HEK293 (cell line): Measurements from ENCODE around the gene SLC25A13.
"Not testable (repeated sequence)": the region's sequence is repeated elsewhere in the genome, so short reads cannot be mapped to it uniquely, and the experiment has no call there.

ENCODE experiments used
- BCL11B ChIP-seq: fragments of 450-650 bp; formaldehyde crosslinking; IDR thresholded peaks from 2 replicates; pipeline ENCODE4 v1.5.1; 2016; ENCODE audit warnings: low read depth, missing biosample characterization, missing genetic modification characterization
- HOXA7 ChIP-seq: sonication (generic); formaldehyde crosslinking; IDR thresholded peaks from 2 replicates; pipeline ENCODE4 v1.8.1; 2022; ENCODE audit warnings: missing genetic modification reagents, borderline replicate concordance
- ZNF169 ChIP-seq: fragments of 450-650 bp; formaldehyde crosslinking; IDR thresholded peaks from 2 replicates; pipeline ENCODE4 v1.5.1; 2016; ENCODE audit warnings: missing biosample characterization, missing genetic modification characterization
- ZNF175 ChIP-seq: fragments of 450-650 bp; formaldehyde crosslinking; IDR thresholded peaks from 2 replicates; pipeline ENCODE4 v1.5.1; 2016; ENCODE audit warnings: missing biosample characterization, missing genetic modification characterization
- ZNF214 ChIP-seq: fragments of 450-650 bp; formaldehyde crosslinking; IDR thresholded peaks from 2 replicates; pipeline ENCODE4 v1.5.1; 2017; ENCODE audit warnings: missing biosample characterization, mild to moderate bottlenecking, missing genetic modification characterization, borderline replicate concordance
- ZNF24 ChIP-seq: fragments of 450-650 bp; formaldehyde crosslinking; IDR thresholded peaks from 2 replicates; pipeline ENCODE4 v1.5.1; 2016; ENCODE audit warnings: missing biosample characterization, missing genetic modification characterization
- ZNF394 ChIP-seq: fragments of 450-650 bp; formaldehyde crosslinking; IDR thresholded peaks from 2 replicates; pipeline ENCODE4 v1.5.1; 2016; ENCODE audit warnings: missing biosample characterization, missing genetic modification characterization, mild to moderate bottlenecking, moderate library complexity, borderline replicate concordance
- ZNF560 ChIP-seq: fragments of 450-650 bp; formaldehyde crosslinking; IDR thresholded peaks from 2 replicates; pipeline ENCODE4 v1.5.1; 2017; ENCODE audit warnings: missing biosample characterization, missing genetic modification characterization, borderline replicate concordance
- TF ChIP-seq, protein P1 (sequence below): fragments of 450-650 bp; formaldehyde crosslinking; IDR thresholded peaks from 2 replicates; pipeline ENCODE4 v1.5.1; 2016; ENCODE audit warnings: missing biosample characterization, missing genetic modification characterization
- TF ChIP-seq, protein P2 (sequence below): fragments of 450-650 bp; formaldehyde crosslinking; IDR thresholded peaks from 2 replicates; pipeline ENCODE4 v1.5.1; 2016; ENCODE audit warnings: missing biosample characterization, missing genetic modification characterization

DNA sequence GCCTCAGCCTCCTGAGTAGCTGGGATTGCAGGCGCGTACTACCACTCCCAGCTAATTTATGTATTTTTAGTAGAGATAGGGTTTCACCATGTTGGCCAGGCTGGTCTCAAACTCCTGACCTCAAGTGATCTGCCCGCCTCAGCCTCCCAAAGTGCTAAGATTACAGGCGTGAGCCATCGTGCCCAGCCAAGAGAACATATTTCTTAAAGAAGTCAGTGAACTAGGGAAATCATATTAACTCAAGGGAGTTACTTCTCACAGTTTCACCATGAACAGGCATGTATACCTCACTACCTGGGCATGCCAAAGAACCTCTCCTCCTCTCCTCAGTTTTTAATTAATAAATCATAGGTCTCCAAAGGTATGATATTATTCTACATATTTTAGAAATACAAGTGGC, 24.5 kb downstream of the SLC25A13 start:
- not testable (repeated sequence) for TF ChIP-seq ZNF560; ZNF214 (tag by site-specific recombination); HOXA7 (CRISPR knock-in tag); ZNF394 (tag by site-specific recombination); BCL11B (tag by site-specific recombination); ZNF175 (tag by site-specific recombination); ZNF169 (tag by site-specific recombination); ZNF24 (tag by site-specific recombination)
- TF ChIP-seq, protein P1, sequence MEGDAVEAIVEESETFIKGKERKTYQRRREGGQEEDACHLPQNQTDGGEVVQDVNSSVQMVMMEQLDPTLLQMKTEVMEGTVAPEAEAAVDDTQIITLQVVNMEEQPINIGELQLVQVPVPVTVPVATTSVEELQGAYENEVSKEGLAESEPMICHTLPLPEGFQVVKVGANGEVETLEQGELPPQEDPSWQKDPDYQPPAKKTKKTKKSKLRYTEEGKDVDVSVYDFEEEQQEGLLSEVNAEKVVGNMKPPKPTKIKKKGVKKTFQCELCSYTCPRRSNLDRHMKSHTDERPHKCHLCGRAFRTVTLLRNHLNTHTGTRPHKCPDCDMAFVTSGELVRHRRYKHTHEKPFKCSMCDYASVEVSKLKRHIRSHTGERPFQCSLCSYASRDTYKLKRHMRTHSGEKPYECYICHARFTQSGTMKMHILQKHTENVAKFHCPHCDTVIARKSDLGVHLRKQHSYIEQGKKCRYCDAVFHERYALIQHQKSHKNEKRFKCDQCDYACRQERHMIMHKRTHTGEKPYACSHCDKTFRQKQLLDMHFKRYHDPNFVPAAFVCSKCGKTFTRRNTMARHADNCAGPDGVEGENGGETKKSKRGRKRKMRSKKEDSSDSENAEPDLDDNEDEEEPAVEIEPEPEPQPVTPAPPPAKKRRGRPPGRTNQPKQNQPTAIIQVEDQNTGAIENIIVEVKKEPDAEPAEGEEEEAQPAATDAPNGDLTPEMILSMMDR (tag by site-specific recombination), result not testable (repeated sequence)
- TF ChIP-seq, protein P2, sequence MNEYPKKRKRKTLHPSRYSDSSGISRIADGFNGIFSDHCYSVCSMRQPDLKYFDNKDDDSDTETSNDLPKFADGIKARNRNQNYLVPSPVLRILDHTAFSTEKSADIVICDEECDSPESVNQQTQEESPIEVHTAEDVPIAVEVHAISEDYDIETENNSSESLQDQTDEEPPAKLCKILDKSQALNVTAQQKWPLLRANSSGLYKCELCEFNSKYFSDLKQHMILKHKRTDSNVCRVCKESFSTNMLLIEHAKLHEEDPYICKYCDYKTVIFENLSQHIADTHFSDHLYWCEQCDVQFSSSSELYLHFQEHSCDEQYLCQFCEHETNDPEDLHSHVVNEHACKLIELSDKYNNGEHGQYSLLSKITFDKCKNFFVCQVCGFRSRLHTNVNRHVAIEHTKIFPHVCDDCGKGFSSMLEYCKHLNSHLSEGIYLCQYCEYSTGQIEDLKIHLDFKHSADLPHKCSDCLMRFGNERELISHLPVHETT, result not testable (repeated sequence)
